ENCODE measurements around the gene TNS3.

Gene TNS3

GRCh38 chr7:47358944-47359588 is 222.8 kb downstream of the TNS3 start:
- no peak for TF ChIP-seq CTCF (IDR thresholded peaks at IDR 0.05; ENCODE audit: control extremely low read depth, extremely low read depth, low read depth, missing control alignments)
- CTCF ChIA-PET: no interaction called here

GRCh38 chr7:47358357-47358756 is 223.6 kb downstream of the TNS3 start:
- no peak for TF ChIP-seq CTCF (IDR thresholded peaks at IDR 0.05; ENCODE audit: control extremely low read depth, extremely low read depth, low read depth, missing control alignments)
- no peak for DNase-seq (ENCODE audit: extremely low spot score)
- ChIA-PET CTCF (no interaction called here), POLR2A (no interaction called here)

More at GRCh38 chr7:47358944-47359588, 222.8 kb downstream of the TNS3 start:
- DNase-seq (ENCODE audit: extremely low spot score): no peak
- POLR2A ChIA-PET: no interaction called here

- no peak for TF ChIP-seq CTCF (IDR thresholded peaks at IDR 0.05; ENCODE audit: control extremely low read depth, extremely low read depth, low read depth, missing control alignments)
- DNase-seq (ENCODE audit: extremely low spot score): no peak
- CTCF ChIA-PET: no interaction called here
- POLR2A ChIA-PET: no interaction called here
Measured at GRCh38 chr7:47357863-47358262, 224.0 kb downstream of the TNS3 start.

GRCh38 chr7:47357361-47357760 is 224.6 kb downstream of the TNS3 start:
- CTCF ChIA-PET: interaction anchor here (1.2 to 1.9 kb wide), 2 partner anchors 64 to 82 kb away, joined by 3 to 5 read pairs; no protein-coding TSS in a partner anchor
- POLR2A ChIA-PET: no interaction called here
- DNase-seq (ENCODE audit: extremely low spot score): no peak
- TF ChIP-seq CTCF (IDR thresholded peaks at IDR 0.05; ENCODE audit: control extremely low read depth, extremely low read depth, low read depth, missing control alignments): no peak

DNA sequence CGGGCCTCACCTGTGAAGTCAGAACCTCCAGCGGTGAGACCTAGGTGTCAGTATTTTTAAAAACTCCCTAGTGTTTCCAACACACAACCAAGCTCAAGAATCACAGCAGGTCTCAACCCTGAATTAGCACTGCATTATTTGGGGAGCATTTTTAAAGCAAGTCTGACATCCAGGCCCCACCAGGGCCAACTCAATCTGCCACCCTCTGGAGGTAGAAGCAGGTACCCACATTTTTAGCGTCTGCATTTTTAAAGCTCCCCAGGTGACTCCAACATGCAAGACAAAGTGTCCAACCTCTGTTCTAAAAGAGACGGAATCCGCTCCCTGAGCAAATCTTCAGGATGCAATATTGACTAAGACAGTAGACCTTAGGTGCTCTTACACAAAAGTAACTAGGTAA is 225.7 kb downstream of the TNS3 start:
- no peak for TF ChIP-seq CTCF (IDR thresholded peaks at IDR 0.05; ENCODE audit: control extremely low read depth, extremely low read depth, low read depth, missing control alignments)
- ChIA-PET POLR2A (no interaction called here), CTCF (interaction anchor here (0.8 to 1.9 kb wide), 4 partner anchors 9 to 83 kb away, joined by 3 to 5 read pairs (median 3); no protein-coding TSS in a partner anchor)
- no peak for DNase-seq (ENCODE audit: extremely low spot score)

GRCh38 chr7:47355684-47356083 is 226.2 kb downstream of the TNS3 start:
- POLR2A ChIA-PET: no interaction called here
- no peak for DNase-seq (ENCODE audit: extremely low spot score)
- no peak for TF ChIP-seq CTCF (IDR thresholded peaks at IDR 0.05; ENCODE audit: control extremely low read depth, extremely low read depth, low read depth, missing control alignments)
- CTCF ChIA-PET: interaction anchor here (0.8 to 1.9 kb wide), 3 partner anchors 9 to 84 kb away, joined by 3 to 5 read pairs (median 3); no protein-coding TSS in a partner anchor

Data from GM10248 (cell line).